Common myeloid progenitor, CD34-positive (primary cell): ENCODE measurements around the gene GGA2.
"Not testable (repeated sequence)": the region's sequence is repeated elsewhere in the genome, so short reads cannot be mapped to it uniquely, and the experiment has no call there.

Experiments used
- CTCF ChIA-PET: fragments of 350-600 bp; sonication (Branson Sonifier 250); formaldehyde crosslinking; loops from one replicate; lab custom pipeline; 2021; ENCODE audit warnings: antibody characterized with exemption; lab: Charles Lee
- POLR2A ChIA-PET: fragments of 350-600 bp; sonication (Branson Sonifier 250); formaldehyde crosslinking; loops from one replicate; lab custom pipeline; 2021; ENCODE audit warnings: antibody characterized with exemption; lab: Charles Lee
- DNase-seq, 3 donors: peaks; one replicate each; pipeline versions ENCODE4 v3.0.0 to v3.0.0-alpha.2; 2013
- H3K27ac ChIP-seq, 2 experiments: 1 replicate in 1 of 2; 2 replicates in 1 of 2; pipeline ENCODE4 v1.7.0; 2013; ENCODE audit warnings: inconsistent platforms in 2 of 2, low read length in 2 of 2, mild to moderate bottlenecking in 2 of 2, low read depth in 1 of 2, moderate library complexity in 1 of 2; ENCODE audit not compliant: severe bottlenecking in 2 of 2, insufficient read depth in 1 of 2, poor library complexity in 1 of 2
- H3K27me3 ChIP-seq, 5 experiments: replicated peaks in 2 of 5; 1 replicate in 3 of 5; 2 replicates in 2 of 5; pipeline versions ENCODE4 v1.6.1 to v1.7.0; 2013; ENCODE audit warnings: low read length in 4 of 5, mild to moderate bottlenecking in 2 of 5, moderate library complexity in 2 of 5, inconsistent platforms in 1 of 5; ENCODE audit not compliant: insufficient read depth in 5 of 5, control insufficient read depth in 4 of 5
- H3K36me3 ChIP-seq, 4 experiments: 1 replicate in 2 of 4; 2 replicates in 2 of 4; pipeline versions ENCODE4 v1.6.1 to v1.7.0; 2013; ENCODE audit warnings: low read length in 3 of 4, control low read depth in 1 of 4, mild to moderate bottlenecking in 1 of 4; ENCODE audit not compliant: control insufficient read depth in 4 of 4, insufficient read depth in 4 of 4
- H3K4me1 ChIP-seq, 4 experiments: 1 replicate in 3 of 4; 2 replicates in 1 of 4; pipeline versions ENCODE4 v1.6.1 to v1.7.1; 2013; ENCODE audit warnings: low read length in 3 of 4, mild to moderate bottlenecking in 3 of 4, control low read depth in 1 of 4, inconsistent platforms in 1 of 4, moderate library complexity in 1 of 4; ENCODE audit not compliant: control insufficient read depth in 4 of 4, insufficient read depth in 4 of 4; ENCODE audit errors: control extremely low read depth in 1 of 4
- H3K4me3 ChIP-seq, 7 experiments: 1 replicate in 4 of 7; 2 replicates in 3 of 7; pipeline versions ENCODE4 v1.5.1 to v1.7.0; 2013; ENCODE audit warnings: mild to moderate bottlenecking in 7 of 7, low read length in 6 of 7, moderate library complexity in 6 of 7, inconsistent platforms in 2 of 7, low read depth in 2 of 7, control low read depth in 1 of 7; ENCODE audit not compliant: insufficient read depth in 4 of 7, control insufficient read depth in 1 of 7; ENCODE audit errors: extremely low read depth in 1 of 7
- H3K9me3 ChIP-seq, 5 experiments: 1 replicate in 4 of 5; 2 replicates in 1 of 5; pipeline versions ENCODE4 v1.6.1 to v1.7.1; 2013; ENCODE audit warnings: low read length in 4 of 5, mild to moderate bottlenecking in 2 of 5, inconsistent platforms in 1 of 5, low read depth in 1 of 5, moderate library complexity in 1 of 5; ENCODE audit not compliant: control insufficient read depth in 4 of 5, insufficient read depth in 2 of 5; ENCODE audit errors: control extremely low read depth in 1 of 5
- WGBS: methylation state at CpG from one replicate; pipeline ENCODE4 v1.1.5; 2013; ENCODE audit not compliant: insufficient coverage; 5-methylcytosine and 5-hydroxymethylcytosine counted together

Gene GGA2

GRCh38 chr16:23462994-23463393 lies 47.3 kb downstream of the GGA2 start:
- CTCF ChIA-PET = interaction anchor here (1.0 kb wide), 1 partner anchor 28 kb away, joined by 4 read pairs; no protein-coding TSS in a partner anchor
- DNase-seq, POLR2A ChIA-PET, H3K4me1 ChIP-seq, H3K9me3 ChIP-seq, H3K27ac ChIP-seq, H3K4me3 ChIP-seq, H3K27me3 ChIP-seq: not testable (repeated sequence)
- WGBS = 91% methylated on average over 3 of the region's 6 CpGs
- peaks cover 0 to 40% (median 21%) of the 10 kb centered on the region in 4 experiments for H3K36me3 ChIP-seq

- Histone ChIP-seq H3K9me3 (no peaks in the 10 kb centered on the region), H3K27ac (peak overlapping the region in 1 of 2 experiments; percentile 89), H3K27me3 (no peaks in the 10 kb centered on the region), H3K4me1 (peaks cover 6 to 16% (median 12%) of the 10 kb centered on the region in 4 experiments), H3K36me3 (no peaks in the 10 kb centered on the region), H3K4me3 (peak overlapping the region; percentile 77 to 99 (median 91))
- DNase-seq = no peak
- CTCF ChIA-PET = interaction anchor here (1.2 to 9.8 kb wide), 3 partner anchors 8 to 18 kb away, joined by 4 to 71 read pairs (median 6); no protein-coding TSS in a partner anchor
- 42% methylated on average over 22 of the region's 37 CpGs for WGBS
- POLR2A ChIA-PET = no interaction called here
Measured at GRCh38 chr16:23453338-23454052, 56.8 kb downstream of the GGA2 start.

GRCh38 chr16:23452572-23453337 lies 57.5 kb downstream of the GGA2 start, which contains the start of gene COG7:
Gene COG7, minus strand, starts transcription at chr16:23453189. Its CDS starts 195 bp downstream, at chr16:23452994.
- ChIA-PET POLR2A (no interaction called here), CTCF (interaction anchor here (1.2 to 9.8 kb wide), 3 partner anchors 9 to 18 kb away, joined by 4 to 71 read pairs (median 6); no protein-coding TSS in a partner anchor)
- H3K4me3 ChIP-seq = peak within 1 kb of the TSS; percentile 77 to 99 (median 91)
- H3K4me1 ChIP-seq = peaks cover 6 to 16% (median 12%) of the 10 kb centered on the region in 4 experiments
- no peaks in the 10 kb centered on the region for H3K36me3 ChIP-seq
- H3K9me3 ChIP-seq = no peaks in the 10 kb centered on the region
- no peaks in the 10 kb centered on the region for H3K27me3 ChIP-seq
- H3K27ac ChIP-seq = peak within 1 kb of the TSS; percentile 54 to 89
- DNase-seq = peak; percentile 87 to 88 (median 88)
- 0% methylated on average over 42 of the region's 57 CpGs for WGBS

GRCh38 chr16:23452221-23452571 lies 58.1 kb downstream of the GGA2 start:
- ChIA-PET POLR2A (no interaction called here), CTCF (interaction anchor here (0.7 to 9.8 kb wide), 3 partner anchors 9 to 99 kb away, joined by 3 to 71 read pairs (median 4); no protein-coding TSS in a partner anchor)
- H3K36me3 ChIP-seq = no peaks in the 10 kb centered on the region
- H3K27ac ChIP-seq = peak overlapping the region in 1 of 2 experiments; percentile 89
- no peaks in the 10 kb centered on the region for H3K9me3 ChIP-seq
- no peaks in the 10 kb centered on the region for H3K27me3 ChIP-seq
- WGBS = 6% methylated on average over 10 of the region's 10 CpGs
- H3K4me1 ChIP-seq = peaks cover 6 to 16% (median 12%) of the 10 kb centered on the region in 4 experiments
- no peak for DNase-seq
- peak overlapping the region; percentile 77 to 99 (median 91) for H3K4me3 ChIP-seq

GRCh38 chr16:23448392-23448791 lies 61.9 kb downstream of the GGA2 start:
- Histone ChIP-seq H3K36me3 (peaks cover 2 to 21% (median 16%) of the 10 kb centered on the region in 4 experiments), H3K27me3 (no peaks in the 10 kb centered on the region), H3K4me3 (no peak overlapping the region), H3K27ac (no peak overlapping the region), H3K9me3 (no peaks in the 10 kb centered on the region), H3K4me1 (peaks cover 6 to 13% (median 8%) of the 10 kb centered on the region in 4 experiments)
- CTCF ChIA-PET = interaction anchor here (0.6 to 9.8 kb wide), 2 partner anchors 8 to 13 kb away, joined by 3 to 71 read pairs; no protein-coding TSS in a partner anchor
- WGBS = 96% methylated on average over 2 of the region's 4 CpGs
- POLR2A ChIA-PET = no interaction called here
- no peak for DNase-seq

- H3K27me3 ChIP-seq, H3K27ac ChIP-seq, H3K4me3 ChIP-seq, H3K9me3 ChIP-seq, DNase-seq, POLR2A ChIA-PET: not testable (repeated sequence)
- H3K4me1 ChIP-seq = peaks cover 0 to 20% (median 10%) of the 10 kb centered on the region in 4 experiments
- H3K36me3 ChIP-seq = peaks cover 4 to 33% (median 27%) of the 10 kb centered on the region in 4 experiments
- 93% methylated on average over 5 of the region's 7 CpGs for WGBS
- CTCF ChIA-PET = interaction anchor here (3.1 to 5.3 kb wide), 2 partner anchors 12 kb away, joined by 10 to 71 read pairs; partner anchors contain the start of gene COG7
Measured at GRCh38 chr16:23437542-23437941, 72.8 kb downstream of the GGA2 start.
